Activated naive CD4-positive, alpha-beta T cell treated with anti-CD3 and anti-CD28 coated beads for 36 hours (primary cell): Measurements from ENCODE around the gene PFKP. TPM values are rescaled to one million over a fixed set of nuclear protein-coding genes. Genes with fewer than 3 reads are reported as not detected.
"Not testable (repeated sequence)": the region's sequence is repeated elsewhere in the genome, so short reads cannot be mapped to it uniquely, and the experiment has no call there.

Experiments used
- CTCF ChIA-PET: fragments of 350-600 bp; sonication (Branson Sonifier 250); formaldehyde crosslinking; loops from one replicate; lab custom pipeline; 2021; ENCODE audit warnings: antibody characterized with exemption; lab: Charles Lee
- DNase-seq: peaks from one replicate; pipeline ENCODE4 v3.0.0-alpha.2; 2020
- H3K27ac Mint-ChIP-seq: one replicate; pipeline ENCODE4 v1.8.0; 2021; ENCODE audit warnings: mild to moderate bottlenecking, mixed read lengths
- H3K27me3 Mint-ChIP-seq: one replicate; pipeline ENCODE4 v1.8.0; 2021; ENCODE audit warnings: low read depth, mixed read lengths
- H3K36me3 Mint-ChIP-seq: one replicate; pipeline ENCODE4 v1.8.0; 2021; ENCODE audit warnings: low read depth, mixed read lengths
- H3K4me1 Mint-ChIP-seq: one replicate; pipeline ENCODE4 v1.8.0; 2021; ENCODE audit warnings: low read depth, mixed read lengths
- H3K4me3 Mint-ChIP-seq: one replicate; pipeline ENCODE4 v1.8.0; 2021; ENCODE audit warnings: mild to moderate bottlenecking, moderate library complexity, mixed read lengths
- H3K9me3 Mint-ChIP-seq: one replicate; pipeline ENCODE4 v1.8.0; 2021; ENCODE audit warnings: mixed read lengths
- intact Hi-C: fragments of 100-400 bp; cut with micrococcal nuclease; formaldehyde crosslinking; loops from one replicate; pipeline ENCODE4 v1.15.1; 2023
- total RNA-seq, 2 experiments: library from RNA; stranded (reverse); gene quantifications; one replicate each; pipeline ENCODE4 v1.2.3, GENCODE V29; 2021

PFKP gene
- total RNA-seq, 2 experiments from 2014 or later, result 96.2 to 99.7 TPM

GRCh38 chr10:3097160-3097559 is 29.8 kb downstream of the PFKP start:
- intact Hi-C loops, result loop anchor here (5.0 kb wide), 2 partner anchors 660 to 1555 kb away; no protein-coding TSS in a partner anchor
- Mint-ChIP-seq H3K9me3 (no peaks in the 10 kb centered on the region), H3K36me3 (peaks cover 56% of the 10 kb centered on the region), H3K27ac (no peak overlapping the region), H3K4me1 (peaks cover 42% of the 10 kb centered on the region), H3K27me3 (no peaks in the 10 kb centered on the region), H3K4me3 (no peak overlapping the region)
- CTCF ChIA-PET, result no interaction called here
- DNase-seq, result no peak

- Mint-ChIP-seq H3K4me3 (no peak overlapping the region), H3K36me3 (peaks cover 54% of the 10 kb centered on the region), H3K27ac (no peak overlapping the region), H3K27me3 (no peaks in the 10 kb centered on the region), H3K9me3 (no peaks in the 10 kb centered on the region), H3K4me1 (peaks cover 31% of the 10 kb centered on the region)
- CTCF ChIA-PET, result no interaction called here
- intact Hi-C loops, result loop anchor here (5.0 kb wide), 2 partner anchors 659 to 1554 kb away; no protein-coding TSS in a partner anchor
- no peak for DNase-seq
These were observed 31.3 kb downstream of the PFKP start for GRCh38 chr10:3098689-3099088.

- Mint-ChIP-seq H3K36me3 (peaks cover 54% of the 10 kb centered on the region), H3K27ac (no peak overlapping the region), H3K9me3 (no peaks in the 10 kb centered on the region), H3K27me3 (no peaks in the 10 kb centered on the region), H3K4me3 (no peak overlapping the region), H3K4me1 (peaks cover 23% of the 10 kb centered on the region)
- CTCF ChIA-PET, result no interaction called here
- intact Hi-C loops, result loop anchor here (5.0 kb wide), 2 partner anchors 658 to 1553 kb away; no protein-coding TSS in a partner anchor
- no peak for DNase-seq
These were observed 32.1 kb downstream of the PFKP start for GRCh38 chr10:3099291-3100092.

- H3K4me1 Mint-ChIP-seq, result peaks cover 16% of the 10 kb centered on the region
- no peaks in the 10 kb centered on the region for H3K9me3 Mint-ChIP-seq
- intact Hi-C loops, result no loop called here
- CTCF ChIA-PET, result no interaction called here
- no peak overlapping the region for H3K4me3 Mint-ChIP-seq
- H3K36me3 Mint-ChIP-seq, result peaks cover 53% of the 10 kb centered on the region
- no peak overlapping the region for H3K27ac Mint-ChIP-seq
- no peaks in the 10 kb centered on the region for H3K27me3 Mint-ChIP-seq
- no peak for DNase-seq
These were observed 32.9 kb downstream of the PFKP start for GRCh38 chr10:3100093-3100792.

DNA sequence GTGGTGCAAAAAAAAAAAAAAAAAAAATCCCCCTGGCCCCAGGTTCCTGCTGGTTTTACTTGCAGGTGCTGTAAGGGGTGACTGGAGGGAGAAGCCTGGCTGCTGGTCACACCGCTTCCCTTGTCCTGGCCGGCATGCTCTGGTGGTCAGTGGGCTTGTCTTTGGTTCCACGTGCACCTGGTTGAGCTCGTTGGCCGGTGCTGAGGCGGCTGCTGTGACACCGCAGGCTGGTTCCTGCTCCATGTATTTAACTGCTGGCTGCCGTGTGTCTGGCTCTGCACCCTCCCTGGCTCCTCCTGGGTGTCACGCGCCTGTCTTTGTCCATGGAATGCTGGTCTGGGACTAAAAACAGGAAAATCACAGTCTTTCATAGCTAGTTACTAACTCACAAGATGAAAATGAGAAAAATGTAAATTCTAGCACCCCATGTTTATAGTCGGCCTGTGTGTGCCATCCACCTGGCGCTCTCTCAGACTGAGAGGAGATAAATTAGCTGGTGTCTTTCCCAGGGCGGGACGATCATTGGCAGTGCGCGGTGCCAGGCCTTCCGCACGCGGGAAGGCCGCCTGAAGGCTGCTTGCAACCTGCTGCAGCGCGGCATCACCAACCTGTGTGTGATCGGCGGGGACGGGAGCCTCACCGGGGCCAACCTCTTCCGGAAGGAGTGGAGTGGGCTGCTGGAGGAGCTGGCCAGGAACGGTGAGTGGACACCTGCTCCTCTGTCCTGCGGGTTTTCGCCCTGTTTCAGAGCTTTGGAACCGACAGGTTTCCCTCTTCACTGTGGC is 33.7 kb downstream of the PFKP start:
- intact Hi-C loops, result no loop called here
- H3K36me3 Mint-ChIP-seq, result peaks cover 53% of the 10 kb centered on the region

GRCh38 chr10:3102720-3103427 is 35.5 kb downstream of the PFKP start:
- intact Hi-C loops, result no loop called here
- Mint-ChIP-seq H3K9me3 (no peaks in the 10 kb centered on the region), H3K27me3 (no peaks in the 10 kb centered on the region), H3K36me3 (peaks cover 54% of the 10 kb centered on the region), H3K4me3 (no peak overlapping the region), H3K27ac (no peak overlapping the region), H3K4me1 (no peaks in the 10 kb centered on the region)
- DNase-seq, result no peak
- CTCF ChIA-PET, result no interaction called here

More for the DNA sequence above, 33.7 kb downstream of the PFKP start:
- Mint-ChIP-seq H3K4me3 (no peak overlapping the region), H3K27ac (no peak overlapping the region), H3K9me3 (no peaks in the 10 kb centered on the region), H3K27me3 (no peaks in the 10 kb centered on the region), H3K4me1 (peaks cover 8% of the 10 kb centered on the region)
- CTCF ChIA-PET, result no interaction called here
- no peak for DNase-seq

DNA sequence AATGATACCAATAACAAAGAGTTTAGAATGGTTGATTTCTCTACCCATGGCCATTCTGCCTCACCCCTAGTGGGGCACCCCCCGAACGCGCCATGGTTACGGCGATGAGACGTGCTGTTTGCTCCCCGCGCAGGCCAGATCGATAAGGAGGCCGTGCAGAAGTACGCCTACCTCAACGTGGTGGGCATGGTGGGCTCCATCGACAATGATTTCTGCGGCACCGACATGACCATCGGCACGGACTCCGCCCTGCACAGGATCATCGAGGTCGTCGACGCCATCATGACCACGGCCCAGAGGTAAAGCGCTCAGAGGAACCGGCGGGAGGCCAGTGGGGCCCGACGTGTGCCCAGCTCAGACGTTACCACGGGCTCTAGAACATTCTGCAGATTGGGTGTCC is 36.3 kb downstream of the PFKP start:
- intact Hi-C loops, result no loop called here
- Mint-ChIP-seq H3K4me1 (no peaks in the 10 kb centered on the region), H3K9me3 (no peaks in the 10 kb centered on the region), H3K27me3 (no peaks in the 10 kb centered on the region), H3K36me3 (peaks cover 56% of the 10 kb centered on the region), H3K27ac (no peak overlapping the region), H3K4me3 (no peak overlapping the region)
- no peak for DNase-seq
- CTCF ChIA-PET, result no interaction called here

DNA sequence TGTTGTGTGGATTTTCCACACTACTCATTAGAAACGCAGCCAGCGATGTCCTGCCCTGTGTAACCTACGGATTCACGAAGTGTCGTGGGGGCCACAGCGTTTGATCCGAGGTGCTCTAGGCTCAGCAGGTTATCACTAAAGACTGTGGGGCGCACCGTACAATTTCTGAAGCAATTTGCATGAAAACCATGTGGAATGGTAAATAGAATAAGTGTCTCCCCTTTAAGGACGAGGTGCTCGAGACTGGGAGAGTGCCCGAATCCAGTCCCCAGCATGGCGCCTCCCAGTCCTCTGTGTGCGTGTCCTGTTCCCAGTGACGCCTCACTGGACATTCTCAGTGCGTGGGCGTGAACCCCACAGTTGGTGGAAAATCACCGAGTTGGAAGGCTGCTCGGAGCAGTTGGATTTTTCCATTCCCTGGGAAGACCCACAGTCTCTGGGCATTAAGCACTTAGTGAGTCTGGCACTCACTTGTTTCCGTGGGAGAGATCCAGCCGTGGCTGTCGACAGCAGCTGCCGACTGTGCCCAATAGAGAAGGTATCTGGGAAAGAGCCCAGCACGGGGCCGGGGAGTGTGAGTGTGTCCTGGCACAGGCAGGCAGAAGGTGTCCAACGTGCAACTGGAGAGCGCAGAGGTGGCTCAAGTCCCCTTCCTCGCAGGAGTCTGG is 37.0 kb downstream of the PFKP start:
- Mint-ChIP-seq H3K9me3 (no peaks in the 10 kb centered on the region), H3K36me3 (peaks cover 56% of the 10 kb centered on the region), H3K27ac (no peak overlapping the region), H3K4me3 (no peak overlapping the region), H3K27me3 (no peaks in the 10 kb centered on the region), H3K4me1 (no peaks in the 10 kb centered on the region)
- DNase-seq, result no peak
- CTCF ChIA-PET, result no interaction called here
- intact Hi-C loops, result no loop called here

DNA sequence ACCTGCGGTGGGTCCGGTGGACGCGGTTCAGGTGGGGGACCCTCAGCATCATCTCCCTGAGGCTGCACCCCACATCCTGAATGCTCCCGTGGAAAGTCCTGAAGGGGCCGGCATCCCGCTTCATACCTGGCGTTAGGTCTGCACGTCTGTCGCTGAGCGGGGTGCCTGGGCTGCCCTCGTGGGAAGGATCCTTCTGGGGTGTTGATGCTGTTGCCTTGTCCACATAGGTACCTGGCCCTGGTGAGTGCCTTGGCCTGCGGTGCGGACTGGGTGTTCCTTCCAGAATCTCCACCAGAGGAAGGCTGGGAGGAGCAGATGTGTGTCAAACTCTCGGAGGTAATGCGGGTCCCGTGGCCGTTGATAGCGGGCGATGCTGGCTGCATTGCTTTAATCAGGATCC is 37.8 kb downstream of the PFKP start:
- Mint-ChIP-seq H3K9me3 (no peaks in the 10 kb centered on the region), H3K27me3 (no peaks in the 10 kb centered on the region), H3K4me1 (no peaks in the 10 kb centered on the region), H3K36me3 (peaks cover 55% of the 10 kb centered on the region), H3K27ac (no peak overlapping the region), H3K4me3 (no peak overlapping the region)
- CTCF ChIA-PET, result no interaction called here
- no peak for DNase-seq
- intact Hi-C loops, result no loop called here

- no peaks in the 10 kb centered on the region for H3K9me3 Mint-ChIP-seq
- H3K4me3 Mint-ChIP-seq, result no peak overlapping the region
- H3K36me3 Mint-ChIP-seq, result peaks cover 57% of the 10 kb centered on the region
- no peak overlapping the region for H3K27ac Mint-ChIP-seq
- no peaks in the 10 kb centered on the region for H3K4me1 Mint-ChIP-seq
- CTCF ChIA-PET, result no interaction called here
- no peaks in the 10 kb centered on the region for H3K27me3 Mint-ChIP-seq
- intact Hi-C loops, result no loop called here
- DNase-seq, result no peak
These were observed 38.6 kb downstream of the PFKP start for GRCh38 chr10:3105905-3106304.

DNA sequence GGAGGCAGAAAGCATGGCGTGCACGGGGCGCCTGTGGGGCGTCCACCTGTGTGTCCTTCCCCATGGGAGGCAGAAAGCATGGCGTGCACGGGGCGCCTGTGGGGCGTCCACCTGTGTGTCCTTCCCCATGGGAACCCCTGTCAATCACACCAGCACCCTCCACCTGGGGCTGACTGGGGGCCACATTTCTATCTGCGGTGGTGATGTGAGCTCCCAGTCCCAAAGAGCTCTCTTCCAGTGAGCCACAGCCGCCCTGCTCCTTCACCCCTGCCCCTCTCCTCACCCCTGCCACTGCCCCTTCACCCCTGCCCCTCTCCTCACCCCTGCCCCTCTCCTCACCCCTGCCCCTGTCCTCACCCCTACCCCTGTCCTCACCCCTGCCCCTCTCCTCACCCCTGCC is 39.0 kb downstream of the PFKP start:
- H3K4me1 Mint-ChIP-seq, H3K27ac Mint-ChIP-seq, DNase-seq, H3K9me3 Mint-ChIP-seq, H3K27me3 Mint-ChIP-seq, H3K4me3 Mint-ChIP-seq, intact Hi-C loops: not testable (repeated sequence)
- peaks cover 55% of the 10 kb centered on the region for H3K36me3 Mint-ChIP-seq
- CTCF ChIA-PET, result interaction anchor here (1.0 kb wide), 1 partner anchor 15 kb away, joined by 3 read pairs; no protein-coding TSS in a partner anchor
